C1 segment of cervical spinal cord (tissue), 14 donors: ENCODE measurements around the gene FCGR1A.
"Not testable (repeated sequence)": the region's sequence is repeated elsewhere in the genome, so short reads cannot be mapped to it uniquely, and the experiment has no call there.

ENCODE experiments used
- DNase-seq, 14 donors: peaks; one replicate each; lab custom pipeline; 2025; lab: John Stamatoyannopoulos, UW

The FCGR1A gene

DNA sequence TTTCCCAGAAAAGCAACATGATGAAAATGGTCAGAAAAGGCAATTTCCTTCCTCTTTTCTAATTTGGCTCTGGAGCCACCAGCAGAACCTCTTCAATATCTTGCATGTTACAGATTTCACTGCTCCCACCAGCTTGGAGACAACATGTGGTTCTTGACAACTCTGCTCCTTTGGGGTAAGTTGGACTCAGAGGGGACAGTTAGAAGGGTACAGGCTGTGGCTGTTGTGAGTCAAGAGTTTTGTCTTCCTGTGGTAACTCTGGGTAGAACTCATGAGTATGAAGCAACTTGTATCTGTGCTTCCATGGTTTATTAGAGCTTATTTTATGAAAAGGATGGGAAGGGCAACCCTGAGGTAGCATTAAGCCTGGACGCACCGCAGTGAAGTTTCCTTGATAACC, at the start of gene FCGR1A:
Gene FCGR1A (plus strand): TSS at position 95 of the 400 bp plus-strand sequence. CDS start 50 bp downstream, at position 145.
- DNase-seq = not testable (repeated sequence)

DNA sequence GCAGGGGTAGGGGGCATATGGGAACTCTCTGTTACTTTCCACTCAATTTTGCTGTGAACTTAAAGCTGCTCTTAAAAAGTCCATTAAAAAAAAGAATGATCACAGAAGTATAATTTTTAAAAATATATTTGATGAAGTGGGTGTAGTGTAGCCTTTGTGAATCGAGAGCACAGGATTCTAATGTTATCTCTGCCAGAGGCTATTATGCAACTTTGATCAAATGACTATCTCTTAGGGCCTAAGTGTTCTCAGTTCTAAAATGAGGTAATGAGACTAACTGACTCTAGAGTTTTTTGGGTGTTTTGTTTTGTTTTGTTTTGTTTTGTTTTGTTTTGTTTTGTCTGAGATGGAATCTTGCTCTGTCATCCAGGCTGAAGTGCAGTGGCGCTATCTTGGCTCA, 49.7 kb upstream of the FCGR1A start:
- not testable (repeated sequence) for DNase-seq

DNA sequence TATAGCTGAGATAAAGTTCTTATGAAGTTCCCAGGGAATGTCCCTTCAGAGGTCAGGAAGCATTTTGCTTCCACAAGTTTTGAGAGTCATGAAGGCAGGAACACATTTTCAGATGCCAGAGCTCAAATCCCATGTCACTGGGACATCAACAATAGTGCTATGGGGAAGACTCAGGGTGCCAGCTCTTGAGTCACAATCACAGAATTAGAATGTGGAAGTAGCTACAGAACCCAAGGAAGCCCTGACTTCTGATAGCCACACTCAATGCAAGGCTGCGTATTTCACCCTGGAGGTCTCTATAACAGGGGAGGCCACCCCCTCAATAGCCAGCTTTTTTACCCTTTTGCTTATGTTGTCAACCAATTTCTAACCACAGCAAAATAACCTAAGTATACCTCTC, 47.8 kb upstream of the FCGR1A start:
- not testable (repeated sequence) for DNase-seq

DNA sequence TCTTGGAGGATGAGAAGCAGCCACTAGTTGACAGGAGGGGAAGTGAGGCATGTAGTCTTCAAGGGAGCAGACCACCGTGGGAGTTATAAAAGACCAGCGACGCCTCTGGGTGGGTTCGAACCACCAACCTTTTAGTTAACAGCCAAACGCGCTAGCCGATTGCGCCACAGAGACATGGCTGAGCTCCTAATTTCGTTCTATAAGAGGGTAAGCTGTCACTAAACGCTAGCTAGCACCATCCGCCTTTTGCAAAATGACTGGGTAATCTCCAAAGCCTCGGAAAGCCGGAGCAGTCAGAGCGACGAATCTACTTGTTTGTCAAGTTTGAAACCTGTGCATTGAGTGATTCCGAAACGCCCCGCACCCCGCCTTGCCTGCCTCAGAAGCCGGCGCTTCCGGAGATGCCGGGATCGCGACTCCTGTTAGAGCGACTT, 42.3 kb upstream of the FCGR1A start:
- peak in 1 of 14 donors; percentile 22 for DNase-seq

DNA sequence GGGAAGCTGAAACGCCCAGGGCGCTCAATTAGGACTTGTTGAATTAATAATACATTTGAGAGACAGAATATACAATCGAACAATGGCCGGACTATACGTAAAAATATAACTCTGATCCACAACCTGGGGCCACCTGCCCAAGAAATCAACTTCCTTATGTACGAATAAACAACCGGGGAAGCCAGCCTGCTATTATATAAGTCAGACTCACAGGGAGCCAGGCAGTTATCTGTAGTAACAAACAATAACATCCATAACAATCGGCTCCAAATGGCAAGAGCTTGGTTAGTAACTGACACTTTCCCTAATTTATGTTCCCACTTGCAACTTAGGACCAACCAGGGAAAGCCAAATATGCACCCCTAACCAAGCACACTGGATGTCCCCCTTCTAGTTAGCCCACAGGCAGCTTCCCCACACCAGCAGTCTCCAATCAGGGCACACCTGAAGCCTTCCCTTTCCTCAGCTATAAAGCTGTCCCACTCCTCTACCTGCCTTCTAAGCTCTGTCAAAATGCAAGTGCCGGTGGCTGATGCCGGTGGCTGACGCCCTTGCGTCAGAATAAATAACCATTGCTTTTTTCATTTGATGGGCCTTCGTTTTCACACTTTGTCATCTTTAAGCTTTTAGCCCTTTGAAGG, 41.8 kb upstream of the FCGR1A start:
- not testable (repeated sequence) for DNase-seq

DNA sequence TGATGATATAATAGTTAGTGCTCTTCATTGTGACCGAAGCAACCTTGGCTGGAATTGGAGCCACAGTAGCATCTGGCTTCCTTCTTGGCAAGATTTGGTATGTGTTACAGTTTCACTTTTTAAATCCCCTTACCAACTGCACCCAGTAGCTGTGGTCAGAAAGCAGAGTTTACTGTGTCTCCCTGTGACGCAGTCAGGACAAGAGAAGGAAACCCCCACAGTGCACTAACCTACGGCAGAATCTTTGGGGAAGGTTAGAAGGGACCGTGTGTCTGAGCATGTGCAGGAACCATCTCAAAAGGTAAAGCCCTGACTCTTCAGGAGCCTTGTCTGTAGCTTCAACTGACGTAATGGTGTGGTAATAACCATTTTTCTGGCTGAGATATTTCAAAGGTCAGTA, 40.6 kb upstream of the FCGR1A start:
- DNase-seq = not testable (repeated sequence)

DNA sequence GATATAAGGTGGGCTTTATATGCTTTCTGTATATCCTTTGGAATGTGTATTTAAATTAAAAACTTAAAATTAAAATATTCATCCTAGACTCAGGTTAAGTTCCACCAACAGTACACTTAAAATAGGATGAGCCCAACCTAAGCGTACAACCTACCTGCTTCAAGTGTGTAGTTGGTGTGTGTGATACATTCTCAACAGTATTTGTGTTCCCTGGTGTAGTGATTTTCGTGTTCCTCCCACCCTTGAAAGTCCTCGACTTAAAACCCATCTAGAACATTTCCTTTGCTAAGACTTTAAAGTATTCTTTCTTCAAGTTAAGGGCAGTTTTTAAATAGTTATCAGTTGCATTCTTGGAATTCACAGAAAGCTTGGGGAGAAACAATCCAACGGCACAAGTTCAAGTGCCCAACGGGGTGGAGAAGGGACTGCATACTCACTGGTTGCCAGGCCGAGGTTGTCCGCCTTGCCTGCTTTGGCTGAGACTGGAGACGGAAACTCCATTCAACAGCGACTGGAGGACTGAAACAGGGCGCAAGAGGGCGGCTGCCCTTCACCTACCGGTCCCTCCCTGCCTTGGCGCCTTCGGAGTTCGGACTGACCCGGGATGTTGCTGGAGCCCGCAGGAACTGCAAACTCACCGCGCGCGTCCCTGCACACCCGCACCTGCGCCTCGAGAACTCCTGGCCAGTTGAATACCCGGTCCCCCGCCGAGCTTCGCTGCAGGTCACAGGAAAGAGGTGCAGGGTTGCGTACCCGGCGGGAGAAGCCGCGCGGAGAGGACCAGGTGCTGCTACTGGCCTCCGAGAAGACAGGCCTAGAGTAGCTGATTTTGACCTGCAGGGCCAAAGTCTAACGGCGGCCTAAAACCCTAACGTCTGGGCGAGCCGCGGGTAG, 35.8 kb upstream of the FCGR1A start:
- not testable (repeated sequence) for DNase-seq

DNA sequence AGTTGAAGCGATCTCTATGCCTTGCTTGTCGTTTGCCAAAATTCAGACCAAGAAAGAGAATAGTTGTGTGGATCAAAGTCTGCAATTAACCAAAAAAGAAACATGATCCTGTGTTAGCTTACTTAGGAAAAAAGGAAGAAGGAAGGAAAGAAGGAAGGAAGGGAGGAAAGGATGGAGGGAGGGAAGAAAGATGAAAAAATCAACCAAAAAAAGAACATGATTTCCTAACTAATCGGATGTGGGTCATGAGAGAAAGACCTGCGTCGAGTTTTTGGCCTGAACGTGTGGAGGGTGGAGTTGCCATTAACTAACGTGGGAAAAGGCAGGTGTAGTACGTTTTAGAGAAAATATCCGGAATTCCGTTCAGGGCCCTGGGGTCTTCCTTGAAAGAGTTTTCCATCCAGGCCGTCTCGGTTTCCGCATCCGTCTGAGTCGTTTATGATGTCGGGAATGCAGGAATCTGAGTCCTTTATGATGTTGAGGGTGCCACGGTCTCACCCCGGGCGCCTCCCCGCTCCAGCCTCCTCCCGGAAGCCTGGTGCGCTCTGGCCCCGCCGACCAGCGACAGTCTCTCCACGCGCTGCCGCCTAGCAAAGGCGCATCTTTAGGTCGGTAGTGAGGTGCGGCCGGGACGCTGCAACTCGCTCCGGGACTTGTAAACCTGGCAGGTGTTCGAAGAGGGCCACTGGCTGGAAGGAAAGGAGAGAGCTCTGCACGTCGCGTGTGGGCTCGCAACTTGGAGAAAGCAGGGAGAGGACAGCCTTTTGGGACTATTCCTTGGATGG, 34.9 kb upstream of the FCGR1A start:
- DNase-seq = not testable (repeated sequence)

DNA sequence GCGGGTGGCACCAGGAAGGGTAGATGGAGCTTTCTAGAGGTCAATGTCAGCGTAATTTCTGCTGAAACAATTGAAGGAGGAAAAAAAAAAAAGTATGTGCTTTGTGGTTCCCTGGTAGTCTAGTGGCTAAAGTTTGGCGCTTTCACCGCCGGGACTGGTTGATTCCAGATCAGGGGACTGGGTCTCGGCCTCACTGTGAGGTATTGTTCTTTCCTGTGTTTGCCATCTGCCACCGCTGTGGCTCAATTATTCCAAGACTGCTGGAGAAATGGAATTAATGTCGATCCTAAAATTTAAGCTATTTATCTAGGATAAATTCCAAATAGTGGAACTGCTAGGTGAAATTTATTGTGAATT, 34.4 kb upstream of the FCGR1A start:
- not testable (repeated sequence) for DNase-seq

DNA sequence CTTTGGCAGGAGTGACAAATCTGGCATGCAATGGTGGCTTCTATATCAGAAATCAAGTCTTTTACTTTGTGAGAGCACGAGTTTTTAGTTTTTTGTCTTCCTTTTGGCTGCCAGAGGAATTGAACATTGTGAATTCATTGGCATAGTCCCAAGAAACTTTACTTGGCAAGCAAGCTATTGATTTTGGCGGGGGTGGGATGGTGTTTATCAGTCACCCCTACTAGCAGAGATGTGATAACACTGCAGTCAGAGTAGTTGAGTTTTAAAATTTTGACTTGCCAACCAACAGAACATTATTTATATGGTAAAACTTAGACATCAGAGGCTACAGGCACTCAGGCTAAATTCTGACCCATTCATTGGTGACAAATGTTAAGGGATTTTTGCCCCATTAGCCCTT, 31.9 kb upstream of the FCGR1A start:
- not testable (repeated sequence) for DNase-seq

DNA sequence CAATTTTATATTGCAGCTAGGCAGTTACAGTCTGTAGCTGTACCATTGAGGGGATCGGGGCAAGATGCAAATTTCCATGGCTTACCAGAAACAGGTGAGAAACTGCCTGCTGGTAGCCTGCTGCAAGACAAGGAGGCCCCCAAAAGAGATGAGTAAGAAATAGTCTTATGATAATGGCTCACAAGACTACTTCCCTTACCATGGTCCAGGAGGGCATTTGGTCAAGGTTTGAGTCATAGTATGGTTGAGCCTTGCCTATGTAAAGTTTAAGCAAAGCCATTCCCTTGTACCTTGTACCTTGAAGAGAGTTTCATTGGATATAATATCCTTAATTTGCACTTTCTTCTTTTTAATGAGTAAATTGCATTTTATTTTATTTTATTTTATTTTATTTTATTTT, 30.3 kb upstream of the FCGR1A start:
- DNase-seq = not testable (repeated sequence)

DNA sequence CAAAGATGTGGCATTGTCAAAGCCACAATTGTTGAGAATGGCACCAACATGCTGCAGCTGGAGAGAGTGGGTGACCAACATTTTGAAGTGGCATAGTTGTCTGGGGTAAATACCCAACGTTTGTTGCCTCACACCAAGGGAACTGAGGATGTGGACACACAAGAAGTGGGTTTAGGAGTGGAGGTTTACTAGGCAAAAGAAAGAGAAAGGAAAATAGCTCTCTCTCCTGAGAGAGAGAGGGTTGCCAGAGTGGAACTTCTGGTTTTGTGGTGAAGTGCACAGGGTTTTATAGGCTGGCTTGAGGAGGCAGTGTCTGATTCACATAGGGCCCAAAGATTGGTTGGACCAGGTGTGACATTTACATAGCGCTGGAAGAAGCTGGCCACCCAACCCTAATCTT, 29.0 kb upstream of the FCGR1A start:
- not testable (repeated sequence) for DNase-seq

DNA sequence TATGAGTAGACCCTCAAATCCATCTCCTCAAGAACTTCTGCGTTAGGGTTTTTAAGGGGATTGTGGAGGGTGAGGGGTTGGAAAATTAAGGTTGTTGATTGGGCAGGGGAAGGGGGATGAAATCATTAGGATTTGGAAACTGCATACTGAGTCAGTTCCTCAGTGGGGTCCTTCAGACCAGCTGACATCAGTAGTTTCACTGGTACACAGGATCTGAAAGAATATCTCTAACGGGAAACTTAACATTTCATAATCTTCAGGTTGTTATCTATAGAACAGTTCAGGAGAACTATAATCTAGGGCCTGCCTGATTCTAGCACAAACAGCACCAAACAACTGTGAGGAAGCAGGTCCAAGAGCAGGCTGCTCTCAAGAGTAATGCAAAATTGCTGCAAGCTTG, 27.2 kb upstream of the FCGR1A start:
- DNase-seq = not testable (repeated sequence)

DNA sequence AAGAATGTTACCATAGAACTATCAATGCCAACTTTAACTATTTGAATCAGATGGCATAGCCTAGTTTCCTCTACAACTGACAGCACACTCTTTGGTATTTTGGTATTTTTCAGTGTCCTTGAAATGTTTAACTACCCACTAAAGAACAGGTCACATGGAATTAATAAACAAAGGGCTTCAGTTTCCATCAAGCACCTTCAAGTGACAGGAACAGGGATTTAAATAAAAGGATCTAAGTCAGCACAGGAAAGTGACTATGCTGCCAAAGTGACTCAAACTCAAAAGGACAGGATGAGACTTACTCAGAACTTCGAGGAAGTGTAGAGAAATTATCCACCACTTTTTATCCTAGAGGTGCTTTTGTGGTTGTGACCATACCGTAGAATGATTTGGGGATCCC, 20.2 kb upstream of the FCGR1A start:
- DNase-seq = not testable (repeated sequence)

DNA sequence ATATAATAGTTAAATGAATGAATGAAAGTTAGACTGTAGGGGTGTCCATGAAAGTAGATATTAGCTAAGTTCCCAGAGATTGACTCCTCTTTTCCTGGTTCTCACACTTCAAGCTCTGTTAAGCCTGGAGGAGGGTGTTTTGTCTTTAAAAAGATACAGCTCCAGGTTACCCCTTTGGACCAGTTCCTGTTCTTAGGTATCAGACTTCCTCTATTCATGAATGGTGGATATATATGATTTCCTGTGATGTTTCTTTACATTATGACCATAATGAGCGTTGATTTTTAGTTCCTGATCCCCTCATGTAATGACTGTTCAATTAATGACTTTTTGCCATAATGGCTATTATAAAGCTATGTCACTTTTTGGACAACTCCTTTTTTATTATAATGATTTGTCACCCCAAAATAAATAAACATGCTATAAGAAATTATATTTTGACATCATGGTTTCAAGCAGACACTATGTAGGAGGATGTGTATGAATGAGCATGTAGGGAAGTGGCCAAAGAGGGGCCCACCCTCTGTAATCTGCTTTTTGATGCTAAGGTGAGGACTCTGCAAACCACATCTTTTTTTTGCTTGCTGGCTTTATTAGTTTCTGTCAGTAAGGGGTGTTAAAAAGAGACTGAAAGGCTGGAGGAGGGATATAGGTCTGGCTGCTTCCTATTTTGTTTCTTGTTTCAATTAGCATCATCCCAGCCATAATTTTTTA, 18.2 kb upstream of the FCGR1A start:
- not testable (repeated sequence) for DNase-seq

DNA sequence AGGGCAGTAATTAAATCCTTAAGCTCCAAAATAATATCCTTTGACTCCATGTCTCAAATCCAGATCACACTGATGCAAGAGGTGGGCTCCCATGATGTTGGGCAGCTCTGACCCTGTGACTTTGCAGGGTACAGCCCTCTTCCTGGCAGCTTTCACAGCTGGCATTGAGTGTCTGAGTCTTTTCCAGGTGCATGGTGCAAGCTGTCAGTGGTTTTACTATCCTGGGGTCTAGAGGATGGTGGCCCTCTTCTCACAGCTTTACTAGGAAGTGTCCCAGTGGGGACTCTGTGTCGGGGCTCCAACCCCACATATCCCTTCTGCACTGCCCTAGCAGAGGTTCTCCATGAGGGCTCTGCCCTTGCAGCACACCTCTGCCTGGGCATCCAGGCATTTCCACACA, 16.3 kb upstream of the FCGR1A start:
- not testable (repeated sequence) for DNase-seq

DNA sequence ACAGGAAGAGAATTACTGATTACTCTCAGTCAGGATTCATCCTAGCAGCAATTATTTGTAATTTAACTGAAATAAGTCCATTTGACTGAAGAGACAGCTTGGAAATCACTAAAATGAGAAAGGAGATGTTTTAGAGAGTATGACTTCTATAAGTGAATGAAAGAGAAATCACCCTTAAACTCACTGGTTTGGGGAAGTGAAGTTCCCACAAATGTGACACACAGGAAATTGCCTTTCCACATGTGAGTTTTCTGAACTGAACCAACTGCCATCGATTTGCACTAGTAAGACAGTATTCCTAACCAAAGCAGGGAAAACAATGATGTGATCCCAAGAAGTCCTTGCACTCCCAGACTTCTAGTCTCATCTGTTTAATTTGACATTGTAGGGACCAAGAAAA, 13.3 kb upstream of the FCGR1A start:
- DNase-seq = not testable (repeated sequence)

DNA sequence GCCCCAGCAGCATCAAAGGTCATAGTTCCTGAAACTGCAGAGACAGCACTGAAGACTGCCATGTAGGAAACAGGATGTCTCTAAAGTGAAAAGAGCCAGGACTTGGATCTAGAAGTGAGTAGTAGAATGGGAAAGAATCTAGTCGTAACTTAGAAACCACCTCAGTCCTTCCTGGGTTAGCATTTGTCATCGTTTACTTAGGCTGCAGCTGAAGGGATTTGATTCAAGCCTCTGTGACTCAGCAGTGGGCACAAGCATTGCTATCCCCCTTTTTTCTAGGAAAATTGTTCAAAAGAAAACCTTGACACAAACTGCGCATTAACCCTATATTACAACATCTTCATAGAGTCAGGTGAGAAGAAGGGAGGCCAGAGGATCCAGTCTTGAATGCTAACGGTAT, 11.8 kb upstream of the FCGR1A start:
- not testable (repeated sequence) for DNase-seq

DNA sequence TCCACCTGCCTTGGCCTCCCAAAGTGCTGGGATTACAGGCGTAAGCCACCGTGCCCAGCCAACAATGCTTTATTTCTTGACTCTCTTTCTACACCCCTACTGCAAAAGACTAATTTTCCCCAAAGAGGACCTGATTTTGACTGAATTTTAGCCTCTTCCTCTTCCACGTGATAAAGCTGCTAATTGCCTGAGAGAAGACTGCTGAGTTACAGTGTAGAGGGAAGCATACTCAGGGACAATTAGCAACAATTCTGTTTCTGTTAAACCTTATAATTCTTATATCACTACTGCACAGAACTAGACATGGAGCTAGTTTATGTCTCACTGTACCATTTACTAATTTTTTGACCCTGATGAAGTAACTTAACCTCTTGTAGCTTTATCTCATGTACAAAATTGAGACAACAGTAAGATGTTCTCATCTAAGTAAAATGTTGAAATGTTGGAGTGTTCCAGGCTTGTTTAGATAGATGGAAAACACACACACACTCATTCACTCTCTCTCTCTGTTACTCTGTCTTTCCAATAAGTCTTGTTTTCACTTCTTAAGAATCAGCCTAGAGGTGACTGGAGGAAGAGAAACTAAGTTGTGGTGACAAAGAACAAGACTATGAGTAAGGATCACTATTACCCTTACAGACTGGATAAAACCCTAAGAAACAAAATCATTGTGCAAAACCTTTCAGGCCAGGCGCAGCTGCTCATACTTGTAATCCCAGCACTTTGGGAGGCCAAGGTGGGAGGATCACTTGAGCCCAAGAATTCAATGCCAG, 10.7 kb upstream of the FCGR1A start:
- not testable (repeated sequence) for DNase-seq

DNA sequence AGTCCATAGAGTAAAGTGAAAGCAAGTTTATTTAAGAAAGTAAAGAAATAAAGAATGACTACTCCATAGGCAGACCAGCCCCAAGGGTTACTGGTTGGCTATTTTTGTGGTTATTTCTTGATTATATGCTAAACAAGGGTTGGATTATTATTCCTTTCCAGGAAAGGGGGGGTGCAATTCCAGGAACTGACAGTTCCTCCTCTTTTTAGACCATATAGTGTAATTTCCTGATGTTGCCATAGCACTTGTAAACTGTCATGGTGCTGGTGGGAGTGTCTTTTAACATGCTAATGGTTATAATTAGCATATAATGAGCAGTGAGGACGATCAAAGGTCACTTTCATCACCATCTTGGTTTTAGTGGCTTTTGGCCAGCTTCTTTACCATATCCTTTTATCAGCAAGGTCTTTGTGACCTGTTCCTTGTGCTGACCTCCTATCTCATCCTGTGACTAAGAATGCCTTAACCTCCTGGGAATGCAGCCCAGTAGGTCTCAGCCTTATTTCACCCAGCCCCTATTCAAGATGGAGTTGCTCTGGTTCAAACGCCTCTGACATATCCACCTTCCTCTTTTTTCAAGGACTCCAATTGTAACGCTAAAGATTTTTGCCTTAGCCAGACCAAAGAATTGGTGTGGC, 6.9 kb upstream of the FCGR1A start:
- not testable (repeated sequence) for DNase-seq
